ENCODE data around the gene PRR35.
"Not testable (repeated sequence)": the region's sequence is repeated elsewhere in the genome, so short reads cannot be mapped to it uniquely, and the experiment has no call there.

PRR35 gene

GRCh38 chr16:595942-596735, 35.9 kb downstream of the PRR35 start:
- no peak overlapping the region for H3K27ac ChIP-seq (ENCODE audit: low read depth, low read length)

DNA sequence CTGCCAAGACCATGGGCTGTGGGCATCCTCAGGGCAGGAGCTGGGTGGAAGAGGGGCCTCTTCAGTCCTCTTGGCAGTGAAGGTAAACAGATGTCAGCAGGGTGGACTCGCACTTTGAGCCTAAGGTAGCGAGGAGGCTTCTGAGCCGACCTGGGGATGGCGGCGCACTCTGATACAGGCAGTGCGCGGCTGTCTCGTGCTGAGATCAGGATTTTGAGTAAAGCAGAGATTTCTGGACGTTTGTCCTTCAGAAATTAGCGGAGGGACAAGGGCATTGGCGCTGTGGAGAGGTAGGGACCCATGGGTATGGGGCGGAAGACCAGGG, 36.5 kb downstream of the PRR35 start:
- no peaks in the 10 kb centered on the region for H3K27me3 ChIP-seq (ENCODE audit: control insufficient read depth in 1 of 2, insufficient read depth in 2 of 2, low read length in 2 of 2)
- H3K27ac ChIP-seq (ENCODE audit: low read depth, low read length): no peak overlapping the region
- H3K4me1 ChIP-seq (ENCODE audit: control insufficient read depth in 1 of 2, insufficient read depth in 2 of 2, low read length in 2 of 2): peaks cover 34 to 50% of the 10 kb centered on the region in 2 donors
- H3K4me3 ChIP-seq (ENCODE audit: low read depth in 1 of 2, low read length in 2 of 2): no peak overlapping the region
- peaks cover 0 to 29% of the 10 kb centered on the region in 2 donors for H3K36me3 ChIP-seq (ENCODE audit: control insufficient read depth in 1 of 2, insufficient read depth in 2 of 2, low read length in 2 of 2)
- no peak overlapping the region for H3K9ac ChIP-seq (ENCODE audit: low read depth in 1 of 2, low read length in 2 of 2)
- no peaks in the 10 kb centered on the region for H3K9me3 ChIP-seq (ENCODE audit: control insufficient read depth in 1 of 2, low read length in 2 of 2)

More at GRCh38 chr16:595942-596735, 35.9 kb downstream of the PRR35 start:
- Histone ChIP-seq H3K4me3 (ENCODE audit: low read depth in 1 of 2, low read length in 2 of 2) (no peak overlapping the region), H3K36me3 (ENCODE audit: control insufficient read depth in 1 of 2, insufficient read depth in 2 of 2, low read length in 2 of 2) (peaks cover 0 to 29% of the 10 kb centered on the region in 2 donors), H3K9ac (ENCODE audit: low read depth in 1 of 2, low read length in 2 of 2) (no peak overlapping the region), H3K4me1 (ENCODE audit: control insufficient read depth in 1 of 2, insufficient read depth in 2 of 2, low read length in 2 of 2) (peaks cover 38 to 54% of the 10 kb centered on the region in 2 donors), H3K27me3 (ENCODE audit: control insufficient read depth in 1 of 2, insufficient read depth in 2 of 2, low read length in 2 of 2) (no peaks in the 10 kb centered on the region), H3K9me3 (ENCODE audit: control insufficient read depth in 1 of 2, low read length in 2 of 2) (no peaks in the 10 kb centered on the region)

DNA sequence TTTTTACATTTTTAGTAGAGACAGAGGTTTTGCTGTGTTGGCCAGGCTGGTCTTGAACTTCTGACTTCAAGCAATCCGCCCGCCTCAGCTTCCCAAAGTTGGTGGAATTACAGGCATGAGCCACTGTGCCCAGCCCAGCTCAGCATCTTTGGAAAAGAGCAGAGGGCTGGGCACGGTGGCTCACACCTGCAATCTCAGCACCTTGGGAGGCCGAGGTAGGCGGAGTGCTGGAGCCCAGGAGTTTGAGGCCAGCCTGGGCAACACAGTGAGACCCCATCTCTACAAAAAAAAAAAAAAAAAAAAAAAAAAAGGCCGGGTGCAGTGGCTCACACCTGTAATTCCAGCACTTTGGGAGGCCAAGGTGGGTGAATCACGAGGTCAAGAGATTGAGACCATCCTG, 37.5 kb downstream of the PRR35 start:
- not testable (repeated sequence) for H3K4me3 ChIP-seq (ENCODE audit: low read depth in 1 of 2, low read length in 2 of 2); H3K27me3 ChIP-seq (ENCODE audit: control insufficient read depth in 1 of 2, insufficient read depth in 2 of 2, low read length in 2 of 2); H3K27ac ChIP-seq (ENCODE audit: low read depth, low read length); H3K9me3 ChIP-seq (ENCODE audit: control insufficient read depth in 1 of 2, low read length in 2 of 2); H3K9ac ChIP-seq (ENCODE audit: low read depth in 1 of 2, low read length in 2 of 2)
- H3K4me1 ChIP-seq (ENCODE audit: control insufficient read depth in 1 of 2, insufficient read depth in 2 of 2, low read length in 2 of 2): peaks cover 24 to 40% of the 10 kb centered on the region in 2 donors
- peaks cover 0 to 29% of the 10 kb centered on the region in 2 donors for H3K36me3 ChIP-seq (ENCODE audit: control insufficient read depth in 1 of 2, insufficient read depth in 2 of 2, low read length in 2 of 2)

GRCh38 chr16:598823-599739, 38.9 kb downstream of the PRR35 start:
- Histone ChIP-seq H3K27ac (ENCODE audit: low read depth, low read length) (no peak overlapping the region), H3K4me3 (ENCODE audit: low read depth in 1 of 2, low read length in 2 of 2) (no peak overlapping the region), H3K4me1 (ENCODE audit: control insufficient read depth in 1 of 2, insufficient read depth in 2 of 2, low read length in 2 of 2) (peaks cover 10 to 26% of the 10 kb centered on the region in 2 donors), H3K9me3 (ENCODE audit: control insufficient read depth in 1 of 2, low read length in 2 of 2) (no peaks in the 10 kb centered on the region), H3K27me3 (ENCODE audit: control insufficient read depth in 1 of 2, insufficient read depth in 2 of 2, low read length in 2 of 2) (no peaks in the 10 kb centered on the region), H3K36me3 (ENCODE audit: control insufficient read depth in 1 of 2, insufficient read depth in 2 of 2, low read length in 2 of 2) (peaks cover 0 to 29% of the 10 kb centered on the region in 2 donors), H3K9ac (ENCODE audit: low read depth in 1 of 2, low read length in 2 of 2) (no peak overlapping the region)

DNA sequence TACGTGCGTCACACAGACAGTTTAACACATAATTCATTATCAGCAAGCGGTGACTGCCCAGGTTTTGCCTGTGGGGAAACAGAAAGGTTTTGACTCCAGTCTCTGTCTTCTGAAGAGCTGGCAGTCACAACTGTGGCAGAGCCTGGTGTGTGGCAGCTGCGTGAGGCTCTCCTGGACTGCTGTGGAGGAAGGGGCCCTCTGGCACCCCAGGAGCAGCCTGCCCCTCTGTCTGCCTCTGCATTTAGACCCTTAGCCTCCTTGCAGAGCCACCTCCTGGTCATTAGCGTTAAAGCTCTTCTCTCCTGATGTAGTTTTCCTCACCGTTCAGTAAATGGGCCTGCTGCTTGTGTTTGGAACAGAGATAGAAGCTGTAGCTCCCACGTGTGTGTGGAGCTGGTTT, 40.6 kb downstream of the PRR35 start:
- peaks cover 0 to 29% of the 10 kb centered on the region in 2 donors for H3K36me3 ChIP-seq (ENCODE audit: control insufficient read depth in 1 of 2, insufficient read depth in 2 of 2, low read length in 2 of 2)
- no peaks in the 10 kb centered on the region for H3K27me3 ChIP-seq (ENCODE audit: control insufficient read depth in 1 of 2, insufficient read depth in 2 of 2, low read length in 2 of 2)
- no peak overlapping the region for H3K4me3 ChIP-seq (ENCODE audit: low read depth in 1 of 2, low read length in 2 of 2)
- H3K27ac ChIP-seq (ENCODE audit: low read depth, low read length): no peak overlapping the region
- H3K4me1 ChIP-seq (ENCODE audit: control insufficient read depth in 1 of 2, insufficient read depth in 2 of 2, low read length in 2 of 2): peaks cover 0 to 12% of the 10 kb centered on the region in 2 donors
- H3K9me3 ChIP-seq (ENCODE audit: control insufficient read depth in 1 of 2, low read length in 2 of 2): peaks cover 3 to 5% of the 10 kb centered on the region in 2 donors
- no peak overlapping the region for H3K9ac ChIP-seq (ENCODE audit: low read depth in 1 of 2, low read length in 2 of 2)

DNA sequence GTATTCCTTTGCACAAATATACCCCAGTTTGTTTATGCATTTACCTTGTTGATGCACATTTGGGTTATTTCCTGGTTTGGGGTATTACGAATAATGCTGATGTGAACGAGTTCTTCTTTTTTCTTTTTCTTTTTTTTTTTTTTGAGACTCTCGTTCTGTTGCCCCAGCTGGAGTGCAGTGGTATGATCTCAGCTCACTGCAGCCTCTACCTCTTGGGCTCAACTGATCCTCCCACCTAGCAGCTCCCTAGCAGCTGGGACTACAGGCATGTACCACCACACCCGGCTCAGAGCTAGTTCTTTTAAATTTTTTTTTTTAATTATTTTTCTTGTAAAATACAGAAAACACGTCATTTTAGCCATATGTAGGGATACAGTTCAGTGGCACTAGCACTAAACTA, 43.7 kb downstream of the PRR35 start:
- Histone ChIP-seq H3K27me3 (ENCODE audit: control insufficient read depth in 1 of 2, insufficient read depth in 2 of 2, low read length in 2 of 2) (no peaks in the 10 kb centered on the region), H3K4me3 (ENCODE audit: low read depth in 1 of 2, low read length in 2 of 2) (no peak overlapping the region), H3K9ac (ENCODE audit: low read depth in 1 of 2, low read length in 2 of 2) (no peak overlapping the region), H3K36me3 (ENCODE audit: control insufficient read depth in 1 of 2, insufficient read depth in 2 of 2, low read length in 2 of 2) (peaks cover 0 to 14% of the 10 kb centered on the region in 2 donors), H3K9me3 (ENCODE audit: control insufficient read depth in 1 of 2, low read length in 2 of 2) (peaks cover 3 to 5% of the 10 kb centered on the region in 2 donors), H3K4me1 (ENCODE audit: control insufficient read depth in 1 of 2, insufficient read depth in 2 of 2, low read length in 2 of 2) (no peaks in the 10 kb centered on the region), H3K27ac (ENCODE audit: low read depth, low read length) (no peak overlapping the region)

DNA sequence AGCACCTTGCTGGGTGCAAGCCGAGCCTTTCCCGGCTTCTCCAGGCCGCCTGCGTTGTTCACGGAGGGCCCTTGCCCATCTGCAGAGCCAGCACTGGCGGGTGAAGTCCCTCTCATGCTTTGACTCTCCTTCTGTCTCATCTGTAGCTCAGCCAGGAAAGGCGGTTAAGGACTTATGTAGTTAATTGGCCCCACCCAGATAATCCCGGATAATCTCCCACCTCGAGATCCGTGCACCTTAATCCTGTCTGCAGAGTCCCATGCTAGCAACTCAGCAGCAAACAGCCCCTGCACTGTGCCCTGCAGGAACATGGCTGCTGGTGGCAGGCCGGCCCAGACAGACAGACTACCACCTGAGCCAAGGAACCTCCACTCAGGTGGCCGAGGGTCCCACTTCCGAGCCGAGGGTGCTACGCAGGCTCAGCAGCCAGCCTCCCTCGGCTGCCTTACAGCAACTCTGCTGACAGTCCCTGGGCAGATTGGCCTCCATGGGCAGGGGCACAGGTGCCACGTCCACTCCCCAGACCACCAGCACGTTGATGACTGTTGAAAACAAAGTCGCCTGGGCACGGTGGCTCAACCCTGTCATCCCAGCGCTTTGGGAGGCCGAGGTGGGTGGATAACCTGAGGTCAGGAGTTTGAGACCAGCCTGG, 46.6 kb downstream of the PRR35 start:
- no peak overlapping the region for H3K9ac ChIP-seq (ENCODE audit: low read depth in 1 of 2, low read length in 2 of 2)
- H3K4me3 ChIP-seq (ENCODE audit: low read depth in 1 of 2, low read length in 2 of 2): no peak overlapping the region
- H3K27me3 ChIP-seq (ENCODE audit: control insufficient read depth in 1 of 2, insufficient read depth in 2 of 2, low read length in 2 of 2): no peaks in the 10 kb centered on the region
- no peak overlapping the region for H3K27ac ChIP-seq (ENCODE audit: low read depth, low read length)
- peaks cover 4 to 13% of the 10 kb centered on the region in 2 donors for H3K4me1 ChIP-seq (ENCODE audit: control insufficient read depth in 1 of 2, insufficient read depth in 2 of 2, low read length in 2 of 2)
- peaks cover 3 to 5% of the 10 kb centered on the region in 2 donors for H3K9me3 ChIP-seq (ENCODE audit: control insufficient read depth in 1 of 2, low read length in 2 of 2)
- no peaks in the 10 kb centered on the region for H3K36me3 ChIP-seq (ENCODE audit: control insufficient read depth in 1 of 2, insufficient read depth in 2 of 2, low read length in 2 of 2)

GRCh38 chr16:608019-608418, 47.8 kb downstream of the PRR35 start:
- no peaks in the 10 kb centered on the region for H3K36me3 ChIP-seq (ENCODE audit: control insufficient read depth in 1 of 2, insufficient read depth in 2 of 2, low read length in 2 of 2)
- H3K9me3 ChIP-seq (ENCODE audit: control insufficient read depth in 1 of 2, low read length in 2 of 2): peaks cover 3 to 5% of the 10 kb centered on the region in 2 donors
- H3K27ac ChIP-seq (ENCODE audit: low read depth, low read length): no peak overlapping the region
- no peak overlapping the region for H3K9ac ChIP-seq (ENCODE audit: low read depth in 1 of 2, low read length in 2 of 2)
- H3K27me3 ChIP-seq (ENCODE audit: control insufficient read depth in 1 of 2, insufficient read depth in 2 of 2, low read length in 2 of 2): no peaks in the 10 kb centered on the region
- peaks cover 4 to 13% of the 10 kb centered on the region in 2 donors for H3K4me1 ChIP-seq (ENCODE audit: control insufficient read depth in 1 of 2, insufficient read depth in 2 of 2, low read length in 2 of 2)
- H3K4me3 ChIP-seq (ENCODE audit: low read depth in 1 of 2, low read length in 2 of 2): no peak overlapping the region

DNA sequence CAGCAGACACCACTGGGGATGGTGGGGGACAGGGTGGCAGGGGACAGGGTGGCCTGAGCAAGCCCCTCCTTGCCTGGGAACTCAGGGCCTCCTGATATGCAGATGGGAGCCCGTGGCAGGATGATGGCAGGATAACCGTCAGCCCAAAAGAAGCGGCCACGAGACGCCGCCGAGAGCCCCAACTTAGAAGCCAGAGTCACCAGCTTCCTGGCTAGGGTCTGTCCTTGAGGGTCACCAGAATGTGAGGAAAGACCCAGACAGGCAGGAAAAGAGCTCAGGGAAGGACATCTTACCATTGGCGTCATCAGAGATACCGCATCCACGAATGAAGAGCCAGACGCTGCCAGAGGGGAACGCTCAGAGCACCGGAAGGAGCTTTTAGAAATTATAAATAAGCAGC, 49.1 kb downstream of the PRR35 start:
- Histone ChIP-seq H3K36me3 (ENCODE audit: control insufficient read depth in 1 of 2, insufficient read depth in 2 of 2, low read length in 2 of 2) (peaks cover 0 to 8% of the 10 kb centered on the region in 2 donors), H3K27ac (ENCODE audit: low read depth, low read length) (no peak overlapping the region), H3K4me1 (ENCODE audit: control insufficient read depth in 1 of 2, insufficient read depth in 2 of 2, low read length in 2 of 2) (peaks cover 4 to 13% of the 10 kb centered on the region in 2 donors), H3K9ac (ENCODE audit: low read depth in 1 of 2, low read length in 2 of 2) (no peak overlapping the region), H3K9me3 (ENCODE audit: control insufficient read depth in 1 of 2, low read length in 2 of 2) (peaks cover 3 to 5% of the 10 kb centered on the region in 2 donors), H3K27me3 (ENCODE audit: control insufficient read depth in 1 of 2, insufficient read depth in 2 of 2, low read length in 2 of 2) (no peaks in the 10 kb centered on the region), H3K4me3 (ENCODE audit: low read depth in 1 of 2, low read length in 2 of 2) (no peak overlapping the region)
